K562 (cell line): ENCODE results near the gene ZNF814. TPM values are rescaled to one million over a fixed set of nuclear protein-coding genes. Genes with fewer than 3 reads are reported as not detected.

Experiments used
- ATAC-seq: fragments of 200-7000 bp; cut with Tn5 transposase; 3 replicates; pipeline ENCODE4 v1.9.1; 2020; ENCODE audit warnings: moderate library complexity
- BruUV-seq: library from RNA; stranded (reverse); fragments of 400-500 nt; replicated peaks from 2 replicates; lab custom pipeline; 2021; lab: Mats Ljungman, UMichigan
- CTCF ChIA-PET: fragments of 300-600 bp; formaldehyde crosslinking; extraction: SDS; loops from one replicate; lab custom pipeline; 2021; ENCODE audit warnings: low intra/inter-chr PET ratio; lab: Yijun Ruan, JAX
- POLR2A ChIA-PET: fragments of 300-600, 350-650 bp; sonication (Branson Sonifier 250); formaldehyde crosslinking; extraction: SDS; loops from one replicate; lab custom pipeline; 2021; ENCODE audit warnings: antibody characterized with exemption, inconsistent platforms; lab: Yijun Ruan, JAX
- DNase-seq, 4 experiments: peaks; one replicate each; pipeline versions ENCODE4 v3.0.0 to v3.0.0-alpha.2; 2011 to 2018; ENCODE audit warnings: low spot score in 3 of 4, mixed read lengths in 3 of 4; ENCODE audit errors: extremely low read depth in 1 of 4
- FAIRE-seq: peaks from 2 replicates; lab custom pipeline; 2011; peaks lifted over from hg19 to GRCh38; lab: Jason Lieb, UNC
- H2AFZ ChIP-seq: 2 replicates; pipeline ENCODE4 v1.6.0; 2011; ENCODE audit warnings: low read depth, low read length, control low read depth, inconsistent platforms
- H3K27ac ChIP-seq: fragments of 200-600 bp; 3 replicates; pipeline ENCODE4 v1.8.0; 2011; ENCODE audit warnings: low read depth, mild to moderate bottlenecking, control low read depth, inconsistent platforms, low read length, moderate library complexity, mixed read lengths; ENCODE audit errors: extremely low read depth
- H3K27me3 ChIP-seq, 2 experiments: fragments of 300-600 bp in 1 of 2; 2 replicates in 1 of 2; 3 replicates in 1 of 2; pipeline versions ENCODE4 v1.6.0 to v1.8.0; 2011; ENCODE audit warnings: inconsistent platforms in 2 of 2, low read length in 2 of 2, mild to moderate bottlenecking in 1 of 2, mixed read lengths in 1 of 2, moderate library complexity in 1 of 2; ENCODE audit not compliant: control insufficient read depth in 2 of 2, insufficient read depth in 2 of 2
- H3K36me3 ChIP-seq: fragments of 300-600 bp; 3 replicates; pipeline ENCODE4 v1.8.0; 2011; ENCODE audit warnings: mild to moderate bottlenecking, low read length, inconsistent platforms; ENCODE audit not compliant: control insufficient read depth, insufficient read depth
- H3K4me1 ChIP-seq, 2 experiments: fragments of 200-600 bp in 1 of 2; replicated peaks in 1 of 2; 2 replicates in 1 of 2; 3 replicates in 1 of 2; pipeline versions ENCODE4 v1.5.1 to v1.8.0; 2011; ENCODE audit warnings: inconsistent platforms in 2 of 2, low read length in 2 of 2, mild to moderate bottlenecking in 1 of 2, mixed read lengths in 1 of 2, moderate library complexity in 1 of 2; ENCODE audit not compliant: control insufficient read depth in 2 of 2, insufficient read depth in 2 of 2
- H3K4me2 ChIP-seq: 2 replicates; pipeline ENCODE4 v1.6.1; 2011; ENCODE audit warnings: low read length, control low read depth, inconsistent platforms, mixed read lengths; ENCODE audit not compliant: insufficient read depth
- H3K4me3 ChIP-seq: fragments of 200-600 bp; sonication (generic), shearing (Covaris generic); 2 replicates; pipeline ENCODE4 v1.5.1; 2016; ENCODE audit warnings: control low read depth, inconsistent platforms
- H3K79me2 ChIP-seq: fragments of 200-600 bp; 3 replicates; pipeline ENCODE4 v1.8.0; 2011; ENCODE audit warnings: low read length, inconsistent platforms; ENCODE audit not compliant: control insufficient read depth, insufficient read depth
- H3K9ac ChIP-seq, 2 experiments: 2 replicates each; pipeline versions ENCODE4 v1.6.0 to v1.6.1; 2011; ENCODE audit warnings: low read depth in 2 of 2, low read length in 2 of 2, control low read depth in 1 of 2, inconsistent platforms in 1 of 2, mild to moderate bottlenecking in 1 of 2, mixed read lengths in 1 of 2; ENCODE audit not compliant: insufficient read depth in 1 of 2
- H3K9me1 ChIP-seq: one replicate; pipeline ENCODE4 v1.6.0; 2011; ENCODE audit warnings: inconsistent platforms, mild to moderate bottlenecking, low read length, moderate library complexity; ENCODE audit not compliant: control insufficient read depth, insufficient read depth
- H3K9me3 ChIP-seq: replicated peaks from 2 replicates; pipeline ENCODE4 v1.5.1; 2011; ENCODE audit warnings: low read depth, low read length, inconsistent platforms; ENCODE audit not compliant: control insufficient read depth, insufficient read depth
- H4K20me1 ChIP-seq: replicated peaks from 2 replicates; pipeline ENCODE4 v1.6.1; 2011; ENCODE audit warnings: low read length, inconsistent platforms, mixed read lengths; ENCODE audit not compliant: control insufficient read depth, insufficient read depth
- EHMT2 ChIP-seq: fragments of 450-650 bp; IDR thresholded peaks from 2 replicates; pipeline ENCODE4 v1.6.1; 2018; ENCODE audit warnings: antibody characterized with exemption
- HMGN3 ChIP-seq: IDR thresholded peaks from 2 replicates; pipeline ENCODE4 v1.6.1; 2011; ENCODE audit warnings: borderline replicate concordance, low read depth, mild to moderate bottlenecking, mixed read lengths, low read length; ENCODE audit not compliant: insufficient read length; ENCODE audit errors: extremely low read depth
- WGBS: fragments of 100-300 bp; shearing (Covaris generic); methylation state at CpG from one replicate; pipeline ENCODE4 v1.1.6; 2016; ENCODE audit warnings: low coverage, mixed read lengths; ENCODE audit not compliant: insufficient coverage; ENCODE audit errors: missing lambda C conversion rate; 5-methylcytosine and 5-hydroxymethylcytosine counted together
- in situ Hi-C: fragments of 300-500 bp; cut with MboI; formaldehyde crosslinking; loops from 4 replicates; pipeline ENCODE4 v1.15.0; 2018; ENCODE audit warnings: inconsistent platforms, mixed read lengths
- intact Hi-C: fragments of 100-400 bp; cut with micrococcal nuclease; formaldehyde crosslinking; loops from 2 replicates; pipeline ENCODE4 v1.14.2; 2022
- polyA plus RNA-seq, 8 experiments: library from polyadenylated mRNA; depleted of rRNA in 4 of 8; stranded (reverse) in 5 of 8; unstranded in 3 of 8; fragments of >200 nt; fragmentation: Nextera tagmentation in 2 of 8; fragmentation: Illumina TruSeq in 1 of 8; extraction: Ambion mirVana in 2 of 8; extraction: Trizol in 1 of 8; gene quantifications; 2 replicates each; pipeline versions ENCODE4 v1.2.1 to v1.2.3, GENCODE V29; 2011 to 2014; ENCODE audit warnings: inconsistent platforms in 1 of 8, missing spikeins in 1 of 8
- total RNA-seq, 7 experiments: library from RNA; depleted of rRNA in 6 of 7; stranded (reverse); fragments of >200 nt in 6 of 7; fragmentation: Illumina TruSeq in 2 of 7; extraction: Trizol in 2 of 7; gene quantifications; 2 replicates each; pipeline versions ENCODE4 v1.2.1 to v1.2.3, GENCODE V29; 2011 to 2021; ENCODE audit warnings: low replicate concordance in 1 of 7
- TF ChIP-seq, protein P1 (sequence below): fragments of 450-650 bp; IDR thresholded peaks from 2 replicates; pipeline ENCODE4 v1.6.1; 2018; ENCODE audit warnings: mild to moderate bottlenecking, low read depth; ENCODE audit not compliant: partially characterized antibody
- TF ChIP-seq, protein P2 (sequence below), 2 experiments: fragments of 450-650 bp; formaldehyde crosslinking in 1 of 2; IDR thresholded peaks; 2 replicates each; pipeline versions ENCODE4 v1.4.0 to v1.6.1; 2014 to 2020; ENCODE audit warnings: mild to moderate bottlenecking in 2 of 2, borderline replicate concordance in 1 of 2, low read depth in 1 of 2

ZNF814 gene
- total and polyA plus RNA-seq, 9 of the 15 experiments (the other 6 are each of a cell fraction or from before 2014, with no cell fraction given) = 0.42 to 3.5 (median 1.9) TPM

DNA sequence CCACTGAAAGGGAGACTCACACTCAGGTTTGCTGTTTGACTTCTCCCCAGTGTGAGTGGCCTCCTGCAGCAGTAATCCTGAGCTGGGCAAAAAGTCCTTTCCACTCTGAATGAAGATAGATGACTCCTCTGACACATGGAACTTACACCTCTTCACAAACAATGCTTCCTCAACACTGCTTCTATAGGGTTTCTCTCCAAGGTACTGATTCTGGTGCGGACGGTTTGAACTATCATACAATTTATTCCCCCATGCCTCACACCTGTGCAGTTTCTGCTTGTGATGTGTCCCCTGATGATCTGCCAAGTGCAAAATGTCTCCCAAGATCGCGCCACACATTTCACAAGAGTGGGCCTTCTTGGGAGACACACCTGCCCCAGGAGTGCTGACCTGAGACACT is 38.8 kb upstream of the ZNF814 start:
- FAIRE-seq = no peak

More for the DNA sequence above, 38.8 kb upstream of the ZNF814 start:
- no peaks in the 10 kb centered on the region for H4K20me1 ChIP-seq
- in situ Hi-C loops = no loop called here
- no peak overlapping the region for H3K9ac ChIP-seq
- H3K4me3 ChIP-seq = no peak overlapping the region
- ChIA-PET CTCF (no interaction called here), POLR2A (no interaction called here)
- no peaks in the 10 kb centered on the region for H3K79me2 ChIP-seq
- no peaks in the 10 kb centered on the region for H3K27me3 ChIP-seq
- H3K36me3 ChIP-seq = no peaks in the 10 kb centered on the region
- DNase-seq = no peak
- H3K4me1 ChIP-seq = no peaks in the 10 kb centered on the region
- H3K9me3 ChIP-seq = peaks cover 1% of the 10 kb centered on the region; the same call in 1 of the 2 replicates
- no peaks in the 10 kb centered on the region for H3K9me1 ChIP-seq
- TF ChIP-seq EHMT2 (0 out of 2 replicates have a peak, but pooled peaks have one; percentile 30), HMGN3 (no peak)
- TF ChIP-seq, protein P1, sequence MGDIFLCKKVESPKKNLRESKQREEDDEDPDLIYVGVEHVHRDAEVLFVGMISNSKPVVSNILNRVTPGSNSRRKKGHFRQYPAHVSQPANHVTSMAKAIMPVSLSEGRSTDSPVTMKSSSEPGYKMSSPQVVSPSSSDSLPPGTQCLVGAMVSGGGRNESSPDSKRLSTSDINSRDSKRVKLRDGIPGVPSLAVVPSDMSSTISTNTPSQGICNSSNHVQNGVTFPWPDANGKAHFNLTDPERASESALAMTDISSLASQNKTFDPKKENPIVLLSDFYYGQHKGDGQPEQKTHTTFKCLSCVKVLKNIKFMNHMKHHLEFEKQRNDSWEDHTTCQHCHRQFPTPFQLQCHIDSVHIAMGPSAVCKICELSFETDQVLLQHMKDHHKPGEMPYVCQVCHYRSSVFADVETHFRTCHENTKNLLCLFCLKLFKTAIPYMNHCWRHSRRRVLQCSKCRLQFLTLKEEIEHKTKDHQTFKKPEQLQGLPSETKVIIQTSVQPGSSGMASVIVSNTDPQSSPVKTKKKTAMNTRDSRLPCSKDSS = no peak
- TF ChIP-seq, protein P2, sequence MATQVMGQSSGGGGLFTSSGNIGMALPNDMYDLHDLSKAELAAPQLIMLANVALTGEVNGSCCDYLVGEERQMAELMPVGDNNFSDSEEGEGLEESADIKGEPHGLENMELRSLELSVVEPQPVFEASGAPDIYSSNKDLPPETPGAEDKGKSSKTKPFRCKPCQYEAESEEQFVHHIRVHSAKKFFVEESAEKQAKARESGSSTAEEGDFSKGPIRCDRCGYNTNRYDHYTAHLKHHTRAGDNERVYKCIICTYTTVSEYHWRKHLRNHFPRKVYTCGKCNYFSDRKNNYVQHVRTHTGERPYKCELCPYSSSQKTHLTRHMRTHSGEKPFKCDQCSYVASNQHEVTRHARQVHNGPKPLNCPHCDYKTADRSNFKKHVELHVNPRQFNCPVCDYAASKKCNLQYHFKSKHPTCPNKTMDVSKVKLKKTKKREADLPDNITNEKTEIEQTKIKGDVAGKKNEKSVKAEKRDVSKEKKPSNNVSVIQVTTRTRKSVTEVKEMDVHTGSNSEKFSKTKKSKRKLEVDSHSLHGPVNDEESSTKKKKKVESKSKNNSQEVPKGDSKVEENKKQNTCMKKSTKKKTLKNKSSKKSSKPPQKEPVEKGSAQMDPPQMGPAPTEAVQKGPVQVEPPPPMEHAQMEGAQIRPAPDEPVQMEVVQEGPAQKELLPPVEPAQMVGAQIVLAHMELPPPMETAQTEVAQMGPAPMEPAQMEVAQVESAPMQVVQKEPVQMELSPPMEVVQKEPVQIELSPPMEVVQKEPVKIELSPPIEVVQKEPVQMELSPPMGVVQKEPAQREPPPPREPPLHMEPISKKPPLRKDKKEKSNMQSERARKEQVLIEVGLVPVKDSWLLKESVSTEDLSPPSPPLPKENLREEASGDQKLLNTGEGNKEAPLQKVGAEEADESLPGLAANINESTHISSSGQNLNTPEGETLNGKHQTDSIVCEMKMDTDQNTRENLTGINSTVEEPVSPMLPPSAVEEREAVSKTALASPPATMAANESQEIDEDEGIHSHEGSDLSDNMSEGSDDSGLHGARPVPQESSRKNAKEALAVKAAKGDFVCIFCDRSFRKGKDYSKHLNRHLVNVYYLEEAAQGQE (IDR thresholded peaks at IDR 0.05; ENCODE audit: borderline replicate concordance) = peak; percentile 35; the same call in 1 of the 2 replicates
- TF ChIP-seq, protein P2 (CRISPR knock-in tag; IDR thresholded peaks at IDR 0.05; ENCODE audit: low read depth) = no peak
- TF ChIP-seq, all 486 proteins: peak for 2
- 5% methylated on average over 4 of the region's 4 CpGs for WGBS
- H3K4me2 ChIP-seq = no peak overlapping the region
- BruUV-seq = no TSS peak
- intact Hi-C loops = no loop called here
- ATAC-seq = no peak
- H3K27ac ChIP-seq = no peak overlapping the region
- no peak overlapping the region for H2AFZ ChIP-seq
